ENCODE data around the gene OLFM1. TPM values are rescaled to one million over a fixed set of nuclear protein-coding genes. Genes with fewer than 3 reads are reported as not detected.

OLFM1 gene
- total RNA-seq, 6 experiments from 2014 or later: 1.1 to 5.9 (median 3.5) TPM

GRCh38 chr9:135045928-135046738 lies 41.3 kb upstream of the OLFM1 start:
- no peaks in the 10 kb centered on the region for H3K36me3 ChIP-seq
- H3K4me1 ChIP-seq: no peaks in the 10 kb centered on the region
- DNase-seq (no peak), ATAC-seq (no peak)
- H3K9me3 ChIP-seq: no peaks in the 10 kb centered on the region
- TF ChIP-seq POLR2A (IDR thresholded peaks at IDR 0.05) (no peak), CTCF (IDR thresholded peaks at IDR 0.05) (no peak)
- WGBS (ENCODE audit: insufficient coverage, low coverage, low lambda C conversion rate, missing lambda C conversion rate): no CpG with 5 or more reads among the region's 18 CpGs
- H3K27me3 ChIP-seq: no peaks in the 10 kb centered on the region
- no peak overlapping the region for H3K27ac ChIP-seq
- intact Hi-C loops (cut with DNase I): no loop called here
- no peak overlapping the region for H3K4me3 ChIP-seq

- no peaks in the 10 kb centered on the region for H3K9me3 ChIP-seq
- no peak overlapping the region for H3K27ac ChIP-seq
- no peak for TF ChIP-seq POLR2A (IDR thresholded peaks at IDR 0.05)
- TF ChIP-seq CTCF (IDR thresholded peaks at IDR 0.05): no peak
- no peaks in the 10 kb centered on the region for H3K4me1 ChIP-seq
- no peak overlapping the region for H3K4me3 ChIP-seq
- DNase-seq: no peak
- peak in 1 of 4 donors; percentile 20 for ATAC-seq
- H3K36me3 ChIP-seq: no peaks in the 10 kb centered on the region
- WGBS (ENCODE audit: insufficient coverage, low coverage, low lambda C conversion rate, missing lambda C conversion rate): no CpG with 5 or more reads among the region's 12 CpGs
- intact Hi-C loops (cut with DNase I): no loop called here
- H3K27me3 ChIP-seq: no peaks in the 10 kb centered on the region
These were observed 40.6 kb upstream of the OLFM1 start for GRCh38 chr9:135046739-135047350.

GRCh38 chr9:135047521-135047920 lies 39.9 kb upstream of the OLFM1 start:
- WGBS (ENCODE audit: insufficient coverage, low coverage, low lambda C conversion rate, missing lambda C conversion rate): 74% methylated on average over 5 of the region's 5 CpGs
- ATAC-seq: no peak
- Histone ChIP-seq H3K4me3 (no peak overlapping the region), H3K27me3 (no peaks in the 10 kb centered on the region), H3K4me1 (no peaks in the 10 kb centered on the region), H3K27ac (no peak overlapping the region), H3K36me3 (no peaks in the 10 kb centered on the region), H3K9me3 (no peaks in the 10 kb centered on the region)
- intact Hi-C loops (cut with DNase I): no loop called here
- TF ChIP-seq POLR2A (IDR thresholded peaks at IDR 0.05) (no peak), CTCF (IDR thresholded peaks at IDR 0.05) (no peak)
- no peak for DNase-seq

GRCh38 chr9:135048046-135048757 lies 39.3 kb upstream of the OLFM1 start:
- Histone ChIP-seq H3K4me1 (no peaks in the 10 kb centered on the region), H3K27ac (no peak overlapping the region), H3K4me3 (no peak overlapping the region), H3K36me3 (no peaks in the 10 kb centered on the region), H3K9me3 (no peaks in the 10 kb centered on the region), H3K27me3 (no peaks in the 10 kb centered on the region)
- intact Hi-C loops (cut with DNase I): no loop called here
- no peak for TF ChIP-seq POLR2A (IDR thresholded peaks at IDR 0.05)
- no peak for TF ChIP-seq CTCF (IDR thresholded peaks at IDR 0.05)
- 53% methylated on average over 4 of the region's 11 CpGs for WGBS (ENCODE audit: insufficient coverage, low coverage, low lambda C conversion rate, missing lambda C conversion rate)
- DNase-seq: no peak
- ATAC-seq: no peak

Measured in right lobe of liver (tissue), 6 donors.